SK-N-SH treated with all-trans-retinoic acid at 6 μM for 48 hours (cell line): ENCODE data around the gene SEL1L3.

ENCODE experiments used
- ATAC-seq: fragments of 200-7000 bp; cut with Tn5 transposase; 3 replicates; pipeline ENCODE4 v1.9.1; 2020; ENCODE audit warnings: mild to moderate bottlenecking, moderate library complexity
- BACH2 ChIP-seq: fragments of 250-450 bp; sonication (Bioruptor Pico); IDR thresholded peaks from 2 replicates; pipeline ENCODE4 v1.9.0; 2021; ENCODE audit warnings: mild to moderate bottlenecking, borderline replicate concordance
- CSDC2 ChIP-seq: fragments of 250-450 bp; sonication (Bioruptor Pico); IDR thresholded peaks from 2 replicates; pipeline ENCODE4 v1.5.0; 2020; ENCODE audit warnings: mild to moderate bottlenecking, moderate library complexity
- ESRRG ChIP-seq: fragments of 250-450 bp; sonication (Bioruptor Pico); IDR thresholded peaks from 2 replicates; pipeline ENCODE4 v1.6.1; 2021; ENCODE audit warnings: mild to moderate bottlenecking
- GLIS3 ChIP-seq: fragments of 250-450 bp; sonication (Bioruptor Pico); IDR thresholded peaks from 2 replicates; pipeline ENCODE4 v1.5.0; 2020; ENCODE audit warnings: mild to moderate bottlenecking, moderate library complexity
- ISL1 ChIP-seq: fragments of 250-450 bp; sonication (Bioruptor Pico); IDR thresholded peaks from 2 replicates; pipeline ENCODE4 v2.1.2; 2022; ENCODE audit warnings: mild to moderate bottlenecking, moderate library complexity
- OSR1 ChIP-seq: fragments of 250-450 bp; sonication (Bioruptor Pico); IDR thresholded peaks from 2 replicates; pipeline ENCODE4 v1.8.0; 2022; ENCODE audit warnings: moderate library complexity, mild to moderate bottlenecking, inconsistent platforms
- PPARA ChIP-seq: fragments of 250-450 bp; sonication (Bioruptor Pico); IDR thresholded peaks from 2 replicates; pipeline ENCODE4 v1.5.0; 2020; ENCODE audit warnings: mild to moderate bottlenecking, borderline replicate concordance
- SNAI2 ChIP-seq: fragments of 250-450 bp; sonication (Bioruptor Pico); IDR thresholded peaks from 2 replicates; pipeline ENCODE4 v1.5.0; 2020; ENCODE audit warnings: mild to moderate bottlenecking, moderate library complexity
- ZC3H10 ChIP-seq: fragments of 250-450 bp; sonication (Bioruptor Pico); IDR thresholded peaks from 2 replicates; pipeline ENCODE4 v1.5.1; 2021; ENCODE audit warnings: mild to moderate bottlenecking, moderate library complexity
- ZFP30 ChIP-seq: fragments of 450-650 bp; formaldehyde crosslinking; IDR thresholded peaks from 2 replicates; pipeline ENCODE4 v1.5.0; 2022; ENCODE audit warnings: mild to moderate bottlenecking, moderate library complexity
- ZNF565 ChIP-seq: fragments of 450-650 bp; formaldehyde crosslinking; conservative IDR thresholded peaks from 2 replicates; pipeline ENCODE4 v1.5.0; 2020; ENCODE audit warnings: low read depth, mild to moderate bottlenecking, moderate library complexity
- ZNF8 ChIP-seq: fragments of 450-650 bp; formaldehyde crosslinking; IDR thresholded peaks from 2 replicates; pipeline ENCODE4 v1.5.0; 2020; ENCODE audit warnings: mild to moderate bottlenecking, moderate library complexity
- TF ChIP-seq, protein P1 (sequence below): fragments of 250-450 bp; sonication (Bioruptor Pico); IDR thresholded peaks from 2 replicates; pipeline ENCODE4 v1.5.1; 2021; ENCODE audit warnings: mild to moderate bottlenecking, moderate library complexity
- TF ChIP-seq, protein P2 (sequence below): fragments of 250-450 bp; sonication (Bioruptor Pico); IDR thresholded peaks from 2 replicates; pipeline ENCODE4 v1.5.0; 2020; ENCODE audit warnings: mild to moderate bottlenecking, moderate library complexity
- TF ChIP-seq, protein P3 (sequence below): fragments of 250-450 bp; sonication (Bioruptor Pico); IDR thresholded peaks from 2 replicates; pipeline ENCODE4 v1.8.0; 2020; ENCODE audit warnings: mild to moderate bottlenecking, moderate library complexity, borderline replicate concordance
- TF ChIP-seq, protein P4 (sequence below): fragments of 250-450 bp; sonication (Bioruptor Pico); IDR thresholded peaks from 2 replicates; pipeline ENCODE4 v1.5.1; 2020; ENCODE audit warnings: low read depth, mild to moderate bottlenecking, moderate library complexity

The SEL1L3 gene

DNA sequence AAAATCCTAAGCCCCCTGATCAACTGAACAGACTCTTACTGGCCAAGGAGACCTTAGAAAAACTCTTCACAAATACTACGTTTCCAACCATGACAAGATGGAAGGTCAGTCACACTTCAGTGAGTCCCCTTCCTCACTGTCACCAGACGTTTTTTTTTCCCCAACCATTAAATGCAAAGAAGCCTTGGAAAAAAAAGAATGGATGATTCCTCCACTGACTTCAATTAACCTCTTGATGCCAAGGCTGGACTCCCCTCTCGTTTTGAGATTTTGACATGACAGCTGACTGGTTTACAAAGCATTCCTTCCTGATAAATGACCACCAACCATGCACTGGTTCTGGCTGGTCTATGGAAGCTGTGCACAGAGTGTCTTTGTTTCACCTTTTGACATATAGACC, 133.9 kb downstream of the SEL1L3 start:
- TF ChIP-seq ZC3H10: no peak
- no peak for TF ChIP-seq ESRRG (CRISPR knock-in tag)
- TF ChIP-seq ZNF565: no peak
- no peak for TF ChIP-seq GLIS3 (CRISPR knock-in tag)
- no peak for TF ChIP-seq PPARA (CRISPR knock-in tag)
- TF ChIP-seq, protein P1, sequence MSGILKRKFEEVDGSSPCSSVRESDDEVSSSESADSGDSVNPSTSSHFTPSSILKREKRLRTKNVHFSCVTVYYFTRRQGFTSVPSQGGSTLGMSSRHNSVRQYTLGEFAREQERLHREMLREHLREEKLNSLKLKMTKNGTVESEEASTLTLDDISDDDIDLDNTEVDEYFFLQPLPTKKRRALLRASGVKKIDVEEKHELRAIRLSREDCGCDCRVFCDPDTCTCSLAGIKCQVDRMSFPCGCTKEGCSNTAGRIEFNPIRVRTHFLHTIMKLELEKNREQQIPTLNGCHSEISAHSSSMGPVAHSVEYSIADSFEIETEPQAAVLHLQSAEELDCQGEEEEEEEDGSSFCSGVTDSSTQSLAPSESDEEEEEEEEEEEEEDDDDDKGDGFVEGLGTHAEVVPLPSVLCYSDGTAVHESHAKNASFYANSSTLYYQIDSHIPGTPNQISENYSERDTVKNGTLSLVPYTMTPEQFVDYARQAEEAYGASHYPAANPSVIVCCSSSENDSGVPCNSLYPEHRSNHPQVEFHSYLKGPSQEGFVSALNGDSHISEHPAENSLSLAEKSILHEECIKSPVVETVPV (CRISPR knock-in tag): no peak
- TF ChIP-seq, all 23 proteins: peak for 0
- no peak for ATAC-seq

DNA sequence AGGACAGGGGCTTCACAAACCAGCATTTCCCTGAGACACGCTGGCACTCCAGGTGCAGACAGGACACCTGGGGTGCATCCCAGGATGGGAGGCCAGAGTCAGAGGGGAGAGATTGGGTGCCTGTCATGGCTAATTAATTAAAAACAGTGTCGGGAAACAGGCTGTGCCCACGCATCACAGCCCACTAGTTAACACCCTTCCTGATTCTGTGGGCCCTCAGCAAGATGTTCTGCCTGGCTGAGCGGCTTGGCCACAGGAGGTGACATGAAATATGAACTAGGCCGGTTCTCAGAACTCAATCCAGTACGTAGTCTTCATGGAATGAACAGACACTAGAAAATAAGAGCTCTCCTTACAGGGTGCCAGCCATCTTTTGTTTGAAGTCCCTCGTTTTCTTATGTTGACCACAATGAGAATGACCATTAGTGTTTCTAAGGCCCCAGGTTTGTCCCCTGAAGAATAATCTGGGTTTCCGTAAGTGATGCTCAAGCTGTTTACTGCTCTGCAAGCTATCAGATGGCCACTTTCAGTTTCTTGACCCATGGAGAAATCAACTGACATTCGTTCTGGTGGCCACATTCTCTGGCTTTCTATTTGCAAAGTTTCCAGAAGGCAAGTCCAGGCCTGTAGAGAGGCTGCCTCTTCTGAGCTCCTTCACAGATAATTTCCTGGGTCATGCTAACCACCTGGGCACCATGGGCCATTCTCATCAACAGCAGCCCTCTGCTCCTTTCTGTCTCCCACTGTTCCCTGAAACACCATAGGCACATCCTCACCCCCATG, 134.9 kb downstream of the SEL1L3 start:
- ATAC-seq: no peak
- TF ChIP-seq GLIS3 (CRISPR knock-in tag) (no peak), CSDC2 (CRISPR knock-in tag) (no peak), PPARA (CRISPR knock-in tag) (no peak), BACH2 (CRISPR knock-in tag) (no peak), ISL1 (CRISPR knock-in tag) (no peak), OSR1 (CRISPR knock-in tag) (no peak), ZFP30 (CRISPR knock-in tag) (no peak), ZNF8 (CRISPR knock-in tag) (no peak)
- TF ChIP-seq, protein P2, sequence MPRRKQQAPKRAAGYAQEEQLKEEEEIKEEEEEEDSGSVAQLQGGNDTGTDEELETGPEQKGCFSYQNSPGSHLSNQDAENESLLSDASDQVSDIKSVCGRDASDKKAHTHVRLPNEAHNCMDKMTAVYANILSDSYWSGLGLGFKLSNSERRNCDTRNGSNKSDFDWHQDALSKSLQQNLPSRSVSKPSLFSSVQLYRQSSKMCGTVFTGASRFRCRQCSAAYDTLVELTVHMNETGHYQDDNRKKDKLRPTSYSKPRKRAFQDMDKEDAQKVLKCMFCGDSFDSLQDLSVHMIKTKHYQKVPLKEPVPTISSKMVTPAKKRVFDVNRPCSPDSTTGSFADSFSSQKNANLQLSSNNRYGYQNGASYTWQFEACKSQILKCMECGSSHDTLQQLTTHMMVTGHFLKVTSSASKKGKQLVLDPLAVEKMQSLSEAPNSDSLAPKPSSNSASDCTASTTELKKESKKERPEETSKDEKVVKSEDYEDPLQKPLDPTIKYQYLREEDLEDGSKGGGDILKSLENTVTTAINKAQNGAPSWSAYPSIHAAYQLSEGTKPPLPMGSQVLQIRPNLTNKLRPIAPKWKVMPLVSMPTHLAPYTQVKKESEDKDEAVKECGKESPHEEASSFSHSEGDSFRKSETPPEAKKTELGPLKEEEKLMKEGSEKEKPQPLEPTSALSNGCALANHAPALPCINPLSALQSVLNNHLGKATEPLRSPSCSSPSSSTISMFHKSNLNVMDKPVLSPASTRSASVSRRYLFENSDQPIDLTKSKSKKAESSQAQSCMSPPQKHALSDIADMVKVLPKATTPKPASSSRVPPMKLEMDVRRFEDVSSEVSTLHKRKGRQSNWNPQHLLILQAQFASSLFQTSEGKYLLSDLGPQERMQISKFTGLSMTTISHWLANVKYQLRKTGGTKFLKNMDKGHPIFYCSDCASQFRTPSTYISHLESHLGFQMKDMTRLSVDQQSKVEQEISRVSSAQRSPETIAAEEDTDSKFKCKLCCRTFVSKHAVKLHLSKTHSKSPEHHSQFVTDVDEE: no peak
- TF ChIP-seq, all 23 proteins: peak for 0

DNA sequence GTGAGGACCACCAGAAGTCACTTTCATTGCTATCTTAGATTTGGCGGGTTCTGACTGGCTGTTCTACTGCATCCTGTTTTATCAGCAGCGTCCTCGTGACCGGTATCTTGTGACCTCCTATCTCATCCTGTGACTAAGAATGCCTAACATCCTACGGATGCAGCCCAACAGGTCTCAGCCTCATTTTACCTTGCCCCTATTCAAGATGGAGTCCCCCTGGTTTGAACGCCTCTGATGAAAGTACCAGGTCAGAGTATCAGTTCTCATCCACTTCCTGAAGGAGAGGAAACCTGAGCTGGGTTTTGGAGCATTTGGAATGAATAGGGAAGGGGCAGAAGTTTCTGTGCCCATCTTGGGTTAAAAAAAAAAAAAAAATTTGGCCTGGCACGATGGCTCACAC, 136.9 kb downstream of the SEL1L3 start:
- TF ChIP-seq, protein P3, sequence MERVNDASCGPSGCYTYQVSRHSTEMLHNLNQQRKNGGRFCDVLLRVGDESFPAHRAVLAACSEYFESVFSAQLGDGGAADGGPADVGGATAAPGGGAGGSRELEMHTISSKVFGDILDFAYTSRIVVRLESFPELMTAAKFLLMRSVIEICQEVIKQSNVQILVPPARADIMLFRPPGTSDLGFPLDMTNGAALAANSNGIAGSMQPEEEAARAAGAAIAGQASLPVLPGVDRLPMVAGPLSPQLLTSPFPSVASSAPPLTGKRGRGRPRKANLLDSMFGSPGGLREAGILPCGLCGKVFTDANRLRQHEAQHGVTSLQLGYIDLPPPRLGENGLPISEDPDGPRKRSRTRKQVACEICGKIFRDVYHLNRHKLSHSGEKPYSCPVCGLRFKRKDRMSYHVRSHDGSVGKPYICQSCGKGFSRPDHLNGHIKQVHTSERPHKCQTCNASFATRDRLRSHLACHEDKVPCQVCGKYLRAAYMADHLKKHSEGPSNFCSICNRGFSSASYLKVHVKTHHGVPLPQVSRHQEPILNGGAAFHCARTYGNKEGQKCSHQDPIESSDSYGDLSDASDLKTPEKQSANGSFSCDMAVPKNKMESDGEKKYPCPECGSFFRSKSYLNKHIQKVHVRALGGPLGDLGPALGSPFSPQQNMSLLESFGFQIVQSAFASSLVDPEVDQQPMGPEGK (CRISPR knock-in tag): no peak
- ATAC-seq: no peak

DNA sequence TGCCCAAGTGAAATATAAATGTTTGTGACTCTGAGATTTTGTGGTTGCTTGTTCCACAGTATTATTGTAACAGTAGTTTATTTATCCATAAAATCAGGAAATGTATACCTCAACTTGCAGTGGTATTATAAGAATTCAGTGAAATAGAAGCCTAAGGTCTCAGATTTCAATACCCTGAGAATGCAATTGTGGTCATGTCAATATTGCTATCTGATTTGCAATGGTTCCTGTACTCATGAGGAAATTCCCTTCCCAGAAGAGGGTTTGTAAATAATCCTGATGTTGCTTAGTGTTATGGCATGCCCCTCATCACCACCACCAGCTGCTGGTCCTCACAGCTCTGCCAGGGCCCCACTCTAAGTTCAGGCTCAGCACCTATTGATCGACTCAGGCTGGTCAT, 139.4 kb downstream of the SEL1L3 start:
- TF ChIP-seq ESRRG (CRISPR knock-in tag) (no peak), SNAI2 (CRISPR knock-in tag) (no peak), GLIS3 (CRISPR knock-in tag) (no peak), ISL1 (CRISPR knock-in tag) (no peak), ZC3H10 (no peak), ZFP30 (CRISPR knock-in tag) (no peak), BACH2 (CRISPR knock-in tag) (no peak), PPARA (CRISPR knock-in tag) (no peak), ZNF565 (no peak), ZNF8 (CRISPR knock-in tag) (no peak)
- TF ChIP-seq, protein P4, sequence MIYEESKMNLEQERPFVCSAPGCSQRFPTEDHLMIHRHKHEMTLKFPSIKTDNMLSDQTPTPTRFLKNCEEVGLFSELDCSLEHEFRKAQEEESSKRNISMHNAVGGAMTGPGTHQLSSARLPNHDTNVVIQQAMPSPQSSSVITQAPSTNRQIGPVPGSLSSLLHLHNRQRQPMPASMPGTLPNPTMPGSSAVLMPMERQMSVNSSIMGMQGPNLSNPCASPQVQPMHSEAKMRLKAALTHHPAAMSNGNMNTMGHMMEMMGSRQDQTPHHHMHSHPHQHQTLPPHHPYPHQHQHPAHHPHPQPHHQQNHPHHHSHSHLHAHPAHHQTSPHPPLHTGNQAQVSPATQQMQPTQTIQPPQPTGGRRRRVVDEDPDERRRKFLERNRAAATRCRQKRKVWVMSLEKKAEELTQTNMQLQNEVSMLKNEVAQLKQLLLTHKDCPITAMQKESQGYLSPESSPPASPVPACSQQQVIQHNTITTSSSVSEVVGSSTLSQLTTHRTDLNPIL (CRISPR knock-in tag): no peak
- TF ChIP-seq, protein P3 (CRISPR knock-in tag): no peak
- TF ChIP-seq, protein P1 (CRISPR knock-in tag): no peak
- no peak for ATAC-seq
